ENCODE data around the gene FANCI.

DNA sequence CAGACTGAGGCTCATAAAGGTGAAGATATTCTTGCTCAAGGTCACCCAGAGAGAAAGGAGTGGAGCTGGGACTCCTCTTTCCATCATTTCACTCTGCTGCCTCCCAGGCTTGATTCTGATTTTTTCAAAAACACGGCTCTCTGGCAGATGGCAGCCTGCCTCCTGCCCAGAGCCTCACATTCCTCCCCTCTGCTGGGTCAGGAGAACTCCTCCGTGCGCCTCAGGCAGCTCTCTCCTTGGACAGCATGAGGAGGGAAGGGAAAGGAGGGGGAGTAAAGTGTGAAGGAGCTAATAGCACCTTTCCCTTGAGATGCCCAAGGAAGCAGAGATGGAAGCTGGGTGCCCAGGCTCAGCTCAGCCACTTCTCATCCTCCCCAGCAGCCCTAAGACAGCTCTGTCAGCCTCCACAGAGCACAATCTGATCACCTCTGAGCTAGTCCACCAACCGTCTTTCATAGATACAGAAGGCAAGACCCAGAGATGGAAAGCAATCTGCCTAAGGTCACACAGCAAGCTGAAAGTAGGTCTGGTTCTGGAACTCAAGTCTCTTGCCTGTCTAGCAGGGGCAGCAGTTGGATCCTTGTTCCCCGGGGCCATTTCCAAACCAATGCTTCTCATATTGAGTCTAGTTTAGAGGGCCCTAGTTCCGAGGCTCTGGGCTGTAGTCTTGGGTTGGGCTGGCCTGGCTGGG is 25.9 kb upstream of the FANCI start:
- TF ChIP-seq, protein P1, sequence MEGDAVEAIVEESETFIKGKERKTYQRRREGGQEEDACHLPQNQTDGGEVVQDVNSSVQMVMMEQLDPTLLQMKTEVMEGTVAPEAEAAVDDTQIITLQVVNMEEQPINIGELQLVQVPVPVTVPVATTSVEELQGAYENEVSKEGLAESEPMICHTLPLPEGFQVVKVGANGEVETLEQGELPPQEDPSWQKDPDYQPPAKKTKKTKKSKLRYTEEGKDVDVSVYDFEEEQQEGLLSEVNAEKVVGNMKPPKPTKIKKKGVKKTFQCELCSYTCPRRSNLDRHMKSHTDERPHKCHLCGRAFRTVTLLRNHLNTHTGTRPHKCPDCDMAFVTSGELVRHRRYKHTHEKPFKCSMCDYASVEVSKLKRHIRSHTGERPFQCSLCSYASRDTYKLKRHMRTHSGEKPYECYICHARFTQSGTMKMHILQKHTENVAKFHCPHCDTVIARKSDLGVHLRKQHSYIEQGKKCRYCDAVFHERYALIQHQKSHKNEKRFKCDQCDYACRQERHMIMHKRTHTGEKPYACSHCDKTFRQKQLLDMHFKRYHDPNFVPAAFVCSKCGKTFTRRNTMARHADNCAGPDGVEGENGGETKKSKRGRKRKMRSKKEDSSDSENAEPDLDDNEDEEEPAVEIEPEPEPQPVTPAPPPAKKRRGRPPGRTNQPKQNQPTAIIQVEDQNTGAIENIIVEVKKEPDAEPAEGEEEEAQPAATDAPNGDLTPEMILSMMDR (IDR thresholded peaks at IDR 0.05; ENCODE audit: low read length): no peak
- TF ChIP-seq EZH2 (optimal IDR thresholded peaks at IDR 0.05; ENCODE audit: low read depth, low read length) (no peak), EZH2phosphoT487 (IDR thresholded peaks at IDR 0.05; ENCODE audit: low read length) (no peak)
